SW 1271 (cell line): ENCODE data around the gene PARD3.

ENCODE experiments used
- DNase-seq, 2 experiments: peaks; one replicate each; lab custom pipeline; 2025; lab: John Stamatoyannopoulos, UW

Gene PARD3

DNA sequence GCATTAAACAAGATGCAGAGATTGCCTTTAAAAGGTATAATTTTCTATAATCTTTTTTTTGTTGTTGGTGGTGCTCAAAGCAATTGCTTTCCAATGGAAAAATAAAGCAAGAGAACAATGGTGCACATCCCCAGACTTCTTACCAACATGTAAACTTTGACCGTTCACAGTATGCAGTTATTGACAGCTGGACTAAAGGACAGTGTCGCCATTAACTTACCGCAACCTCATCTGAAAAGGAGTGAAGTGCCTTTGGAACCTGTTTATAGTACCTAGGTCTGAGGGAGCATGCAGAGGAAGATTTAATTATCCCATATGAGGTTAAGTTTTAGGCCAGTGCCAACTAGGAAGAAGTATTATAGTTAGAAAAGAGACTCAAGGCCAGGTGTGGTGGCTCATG, 654.5 kb downstream of the PARD3 start:
- DNase-seq, result no peak

DNA sequence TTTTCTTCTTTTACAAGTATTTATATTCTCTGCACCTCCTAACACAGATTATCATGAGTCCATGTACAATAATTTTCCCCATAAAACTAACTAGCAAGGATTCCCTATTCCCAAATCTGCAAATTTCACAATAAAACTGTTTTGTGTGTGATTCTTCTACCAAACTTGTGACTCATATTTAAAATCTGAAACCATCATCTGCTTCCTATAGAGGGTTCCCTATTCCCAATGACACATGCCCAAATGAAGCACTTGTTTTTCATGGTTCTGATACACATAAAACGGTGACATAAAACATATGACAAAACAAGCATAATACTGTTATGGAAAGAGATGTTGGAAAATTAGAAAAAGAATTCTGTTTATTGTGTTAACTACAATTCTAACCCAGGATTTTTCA, 657.6 kb downstream of the PARD3 start:
- no peak for DNase-seq

DNA sequence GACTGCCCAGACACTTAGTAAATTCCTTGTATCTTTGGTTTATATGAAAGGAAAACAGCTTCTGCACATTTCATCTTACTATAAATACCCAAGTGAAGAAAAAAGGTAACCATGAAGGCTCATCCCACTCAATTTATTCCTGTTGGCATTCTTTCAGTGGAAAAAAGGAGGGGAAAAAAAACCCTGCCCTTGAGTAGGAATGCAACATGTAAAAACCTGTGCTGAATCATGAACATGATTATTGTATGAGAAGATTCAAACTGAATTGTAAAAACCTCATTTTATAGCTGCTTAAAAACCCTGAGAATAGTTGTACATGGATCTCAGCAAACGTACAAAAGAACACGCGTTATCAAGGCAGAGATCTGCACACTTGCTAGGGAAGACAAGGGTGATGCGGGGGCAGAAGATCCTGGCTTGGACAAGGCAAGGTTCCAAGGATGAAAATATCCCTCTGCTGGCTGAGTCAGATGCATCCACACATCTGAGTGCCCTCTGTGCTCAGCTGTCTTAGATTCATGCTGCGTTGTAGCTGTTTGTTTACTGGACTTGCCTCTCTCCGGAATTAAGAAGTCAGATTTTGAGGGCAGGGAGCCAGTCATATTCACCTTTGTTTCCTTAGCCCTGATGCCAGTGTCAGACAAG, 658.2 kb downstream of the PARD3 start:
- DNase-seq, result no peak

DNA sequence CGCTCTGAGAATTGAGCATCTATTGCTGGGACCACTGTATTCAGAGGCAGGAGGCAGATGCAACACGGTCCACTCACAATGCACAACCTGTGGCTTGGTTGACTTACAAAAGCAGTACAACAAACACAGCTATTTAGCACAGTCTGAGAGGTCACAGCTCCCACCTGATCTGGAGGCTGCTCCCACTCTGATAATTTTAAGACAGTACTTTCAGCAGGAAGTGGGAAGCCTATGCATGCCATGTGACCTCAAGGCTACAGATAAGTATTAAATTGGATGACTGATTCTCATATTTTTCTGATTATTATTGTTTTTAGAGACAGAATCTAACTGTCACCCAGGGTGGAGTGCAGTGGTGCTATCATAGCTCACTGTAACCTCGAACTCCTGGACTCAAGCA, 659.3 kb downstream of the PARD3 start:
- DNase-seq, result no peak

DNA sequence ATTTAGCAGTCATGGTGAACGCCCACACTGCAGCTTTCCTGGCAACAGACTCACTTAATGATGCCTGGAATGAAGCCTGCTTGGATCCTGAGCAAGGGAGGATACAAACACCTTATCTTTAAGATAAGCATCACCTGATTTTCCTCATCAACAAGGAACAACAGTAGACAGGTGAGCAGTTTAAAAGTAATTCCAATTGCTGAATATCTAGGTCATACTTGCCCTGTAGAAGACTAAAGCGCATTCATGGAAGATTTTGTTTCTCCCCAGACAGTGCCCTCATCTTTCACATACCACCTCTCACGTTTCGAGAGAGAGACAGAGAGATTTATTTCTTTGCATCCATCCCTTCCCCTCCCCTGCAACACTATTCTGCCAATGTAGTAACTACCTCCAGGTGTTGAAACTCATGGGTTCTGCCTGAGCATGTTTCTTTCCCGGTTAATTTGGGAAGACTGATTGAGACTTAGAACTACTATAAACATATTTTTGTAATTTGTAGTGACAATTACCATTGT, 660.7 kb downstream of the PARD3 start:
- DNase-seq, result no peak

DNA sequence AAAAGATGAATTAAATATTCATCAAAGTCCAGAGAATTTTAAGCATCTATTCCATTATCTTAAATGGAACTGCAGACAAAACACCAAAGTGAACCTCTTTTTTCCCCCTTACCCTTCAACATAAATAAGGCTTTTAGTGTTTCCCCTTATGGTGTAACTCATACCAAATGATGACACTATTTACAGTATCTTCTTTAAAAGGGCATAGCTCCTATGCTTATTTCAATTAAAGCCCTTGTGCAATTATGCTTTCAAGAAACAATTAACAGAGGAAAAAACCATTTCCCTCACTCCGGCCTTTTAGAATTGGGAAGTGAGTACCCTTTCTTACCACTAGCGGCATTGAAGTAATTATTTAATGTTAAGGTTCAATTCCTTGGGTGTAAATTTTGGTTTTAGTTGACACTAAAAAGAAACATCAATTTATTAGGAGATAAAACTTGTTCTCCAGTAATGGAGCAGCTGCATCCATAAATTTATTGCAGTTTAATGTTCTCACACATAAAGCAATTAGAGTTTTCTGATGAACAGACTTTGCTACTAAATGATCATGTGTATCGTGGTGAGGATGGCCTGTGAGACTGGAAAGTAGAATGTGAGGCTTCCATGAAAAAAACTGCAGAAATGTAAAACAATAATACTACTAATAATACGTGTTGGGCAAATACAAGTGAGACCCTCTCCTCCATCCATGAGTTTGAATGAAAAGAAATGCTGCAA, 661.3 kb downstream of the PARD3 start:
- DNase-seq, result no peak

DNA sequence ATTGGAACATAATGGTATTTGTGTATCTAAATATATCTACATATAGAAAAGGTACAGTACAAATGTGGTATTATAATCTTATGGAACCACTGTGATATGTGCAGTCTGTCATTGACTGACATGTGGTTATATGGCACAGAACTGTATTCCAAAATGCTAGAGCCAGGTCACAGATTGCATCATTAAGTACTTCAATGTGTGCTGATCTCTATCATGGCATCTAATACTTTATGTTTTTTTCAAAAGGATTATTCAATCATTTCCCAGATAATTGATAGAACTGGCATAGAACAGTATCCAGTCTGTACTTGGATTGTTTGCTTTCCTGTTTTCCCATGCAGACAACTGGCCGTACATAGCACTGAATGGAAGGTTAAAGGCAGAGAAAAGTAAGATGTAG, 662.7 kb downstream of the PARD3 start:
- no peak for DNase-seq

DNA sequence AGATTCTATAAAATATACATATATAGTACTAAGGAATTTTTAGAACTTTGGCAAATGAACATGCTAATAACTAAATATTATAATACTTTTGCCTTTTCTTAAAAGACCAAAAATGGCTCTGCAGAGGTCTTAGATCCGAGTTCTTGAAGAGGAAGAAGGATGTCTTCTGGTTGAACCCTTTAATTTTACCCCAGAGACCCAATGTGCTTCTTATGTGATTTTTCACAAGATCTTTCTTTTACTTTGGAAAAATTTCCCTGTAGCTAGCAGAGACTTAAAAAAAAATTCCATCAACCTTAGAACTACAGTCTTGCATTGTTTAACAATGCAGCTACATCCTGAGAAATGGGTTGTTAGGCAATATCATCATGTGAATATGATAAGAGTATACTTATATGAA, 663.2 kb downstream of the PARD3 start:
- no peak for DNase-seq

DNA sequence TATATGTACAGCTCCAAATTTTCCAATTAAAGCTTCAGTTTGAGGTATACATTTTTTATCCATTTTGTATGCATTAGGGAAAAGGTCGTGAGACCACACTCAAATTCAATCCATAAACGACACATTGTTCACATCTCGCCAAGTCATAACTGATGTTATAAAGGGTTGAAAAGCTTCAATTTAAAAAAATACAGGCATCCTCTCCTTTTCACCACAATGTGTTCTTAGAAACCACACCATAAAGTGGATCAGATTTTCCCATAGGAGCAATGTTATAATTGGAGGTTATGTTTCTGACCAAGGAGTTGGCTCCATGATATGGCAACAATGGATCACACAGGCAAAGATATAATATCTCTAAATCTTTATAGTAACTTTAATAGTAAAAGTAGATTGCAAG, 663.6 kb downstream of the PARD3 start:
- DNase-seq, result no peak

DNA sequence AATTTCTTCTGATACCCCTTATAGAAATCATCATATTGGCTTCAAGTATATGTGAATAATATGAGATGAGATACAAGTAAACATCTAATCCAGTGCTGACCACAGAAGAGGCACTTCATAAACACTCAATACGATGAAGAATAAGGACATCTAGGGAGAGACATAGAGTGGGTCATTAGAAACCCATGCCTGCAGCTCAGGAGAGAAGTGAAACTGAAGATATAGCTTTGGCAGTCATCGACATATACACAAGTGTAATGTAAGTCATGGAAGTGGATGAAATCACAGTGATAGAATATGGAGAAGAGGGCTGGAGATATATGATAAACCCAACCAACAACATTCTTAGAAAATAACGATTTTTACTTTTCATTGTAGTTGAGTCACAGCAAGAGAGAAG, 665.0 kb downstream of the PARD3 start:
- no peak for DNase-seq

DNA sequence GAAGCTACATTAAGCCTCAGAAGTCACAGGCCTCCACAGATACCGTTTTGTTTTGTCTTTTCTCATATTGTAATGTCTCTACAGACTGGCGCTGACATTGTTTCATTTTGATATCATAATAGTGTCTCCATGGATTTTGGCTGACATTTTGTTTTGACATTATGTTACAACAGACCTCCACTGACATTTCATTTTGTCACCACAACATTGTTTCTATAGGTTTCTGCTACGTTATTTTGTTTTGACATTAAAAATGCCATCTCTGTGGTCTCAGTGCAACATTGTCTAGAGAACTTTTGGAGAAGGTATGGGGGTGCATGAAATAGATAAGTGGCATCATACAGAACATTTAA, 666.8 kb downstream of the PARD3 start:
- DNase-seq, result no peak

DNA sequence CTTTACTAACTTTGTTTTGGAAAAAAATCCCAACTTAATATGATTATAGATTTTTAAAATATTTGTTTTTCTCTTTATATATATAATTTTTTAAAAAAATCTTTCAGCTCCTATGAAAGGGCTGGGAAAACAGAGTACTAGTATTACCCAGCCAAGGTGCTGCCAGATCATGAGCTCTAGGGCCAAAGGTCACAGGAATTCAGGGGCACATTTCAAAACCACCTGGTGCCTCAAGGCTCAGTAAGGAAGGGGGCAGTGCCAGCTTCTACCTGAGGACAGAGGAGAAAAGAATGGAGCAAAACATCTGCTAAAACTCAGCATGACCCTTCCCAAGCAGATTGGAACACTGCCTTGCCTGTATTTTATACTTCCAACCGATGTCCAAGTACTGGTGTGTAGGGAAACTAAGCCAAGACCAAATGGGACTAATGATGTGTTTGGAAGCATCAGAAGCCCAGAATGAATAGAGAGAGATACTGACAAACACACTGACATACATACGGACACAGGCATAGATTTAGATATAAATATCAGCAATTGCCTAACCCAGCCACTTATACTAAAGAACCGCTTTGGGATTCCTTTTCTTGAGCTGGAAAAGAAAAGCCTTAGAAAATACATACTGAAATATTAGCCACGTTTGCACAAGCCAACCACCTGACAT, 667.3 kb downstream of the PARD3 start:
- no peak for DNase-seq

DNA sequence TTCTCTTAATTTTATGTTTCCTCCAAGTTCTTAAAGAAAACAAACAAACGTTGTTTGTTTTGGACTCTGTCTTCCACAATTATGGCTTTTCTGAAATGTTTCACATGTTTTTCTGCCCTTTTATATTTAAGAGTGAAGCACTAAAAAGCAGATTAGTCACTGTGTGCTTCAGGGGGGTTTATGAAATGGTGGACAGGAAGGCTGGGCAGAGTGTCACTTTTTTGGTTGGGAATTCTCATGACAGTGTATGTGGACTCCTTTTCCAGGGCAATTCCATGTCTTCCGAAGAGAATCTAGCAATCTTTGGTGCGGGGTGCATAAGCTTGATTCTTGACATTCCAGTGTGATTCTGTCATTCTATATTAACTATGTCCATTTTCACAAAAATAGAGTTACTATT, 669.4 kb downstream of the PARD3 start:
- DNase-seq, result no peak

DNA sequence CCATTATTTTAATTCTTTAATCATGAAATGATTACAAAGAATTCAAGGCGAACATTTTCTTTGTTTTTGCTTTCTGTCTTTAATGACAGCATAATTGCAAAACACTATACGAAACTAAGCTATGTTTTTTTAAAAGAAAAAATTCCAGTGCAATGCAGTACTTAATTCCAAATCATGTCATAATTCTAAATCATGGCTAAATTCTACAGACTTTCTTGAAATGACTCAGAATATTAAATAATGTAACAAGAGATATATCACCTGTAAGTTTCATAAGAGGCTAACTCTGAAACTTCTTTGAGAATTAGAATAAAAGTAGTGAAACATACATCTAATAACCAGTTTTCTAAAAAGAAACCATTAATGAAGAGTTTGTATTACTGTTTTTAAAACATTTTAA, 671.6 kb downstream of the PARD3 start:
- no peak for DNase-seq

DNA sequence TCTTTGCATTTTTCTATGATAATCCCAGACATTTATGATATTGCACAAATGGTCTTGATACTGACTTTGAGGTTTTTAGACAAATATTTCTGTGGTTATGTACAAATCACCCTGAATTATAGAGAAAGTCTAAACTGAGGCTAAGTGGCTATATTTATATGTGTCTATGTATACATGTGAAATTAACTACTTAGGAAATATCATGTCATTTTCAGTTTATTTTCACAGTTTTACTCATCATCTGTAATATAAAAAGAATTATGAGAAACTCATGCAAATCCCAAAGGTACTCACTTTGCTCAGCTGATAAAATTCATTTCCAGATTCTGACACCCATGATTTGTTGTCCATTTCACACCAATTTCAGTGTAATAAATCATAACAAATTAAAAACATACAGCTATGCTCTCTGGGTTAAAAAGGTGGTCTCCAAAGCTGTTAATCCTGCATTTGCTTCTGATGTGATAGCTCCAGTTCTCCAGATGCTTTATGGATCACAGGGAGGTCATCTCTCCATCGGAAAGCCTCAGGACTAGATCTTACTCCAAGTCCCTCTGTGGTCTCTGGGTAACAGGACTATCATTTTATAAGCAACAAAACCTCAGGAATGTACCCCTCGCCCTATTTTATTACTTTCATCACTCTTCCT, 673.9 kb downstream of the PARD3 start:
- no peak for DNase-seq

DNA sequence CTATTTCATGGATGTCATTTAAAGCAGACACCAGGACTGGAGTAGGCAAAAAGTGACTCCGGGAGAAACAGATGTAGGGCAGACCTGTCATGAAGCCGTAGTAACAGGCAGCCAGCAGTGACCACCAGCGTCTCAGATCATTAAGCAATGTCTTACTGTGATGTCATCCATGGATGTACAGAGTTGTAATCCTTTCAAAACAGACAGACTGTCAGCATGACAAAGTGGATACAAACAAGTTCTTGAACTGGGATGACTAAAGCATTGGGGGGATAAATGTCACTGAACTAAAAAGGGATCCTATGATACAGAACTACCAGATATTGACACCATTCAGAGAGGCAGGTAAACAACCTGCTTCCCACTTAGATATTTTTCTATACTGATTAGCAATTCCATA, 675.5 kb downstream of the PARD3 start:
- no peak for DNase-seq

DNA sequence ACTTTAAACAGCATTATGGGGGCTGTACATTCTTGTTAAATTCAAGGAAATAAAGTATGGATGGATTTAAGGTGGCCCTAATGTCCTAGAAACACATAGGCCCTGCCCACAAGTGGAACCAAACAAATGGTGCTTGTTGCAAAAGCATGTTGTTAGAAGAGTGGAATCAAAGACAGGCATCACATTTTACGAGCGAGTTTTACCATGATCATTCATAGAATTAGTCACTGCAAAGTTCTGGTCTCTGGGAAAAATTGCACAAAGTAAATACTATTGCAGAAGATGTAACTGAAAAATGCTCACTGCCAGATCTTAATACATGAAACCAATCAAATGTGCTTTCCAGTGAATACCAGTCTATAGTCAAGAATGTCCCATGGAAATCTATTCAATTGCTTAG, 677.1 kb downstream of the PARD3 start:
- no peak for DNase-seq

DNA sequence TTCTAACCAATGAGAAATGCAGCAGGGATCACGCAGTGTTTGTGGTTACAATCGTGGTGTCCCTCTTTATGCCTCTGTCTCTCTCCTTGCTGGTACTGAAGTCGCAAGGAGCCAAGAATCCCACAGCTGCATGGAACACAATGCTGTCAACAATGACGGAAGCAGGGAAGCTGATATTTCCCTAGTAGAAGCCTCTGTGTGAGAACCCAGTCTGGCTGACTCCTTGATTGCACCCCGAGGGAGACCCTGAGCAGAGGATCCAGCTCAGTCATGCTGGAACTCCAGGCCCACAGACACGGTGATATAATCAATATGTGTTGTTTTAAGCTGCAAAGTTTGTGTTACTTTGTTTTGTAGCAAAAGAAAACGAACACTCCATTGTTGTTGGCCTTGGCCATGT, 677.9 kb downstream of the PARD3 start:
- DNase-seq, result no peak

DNA sequence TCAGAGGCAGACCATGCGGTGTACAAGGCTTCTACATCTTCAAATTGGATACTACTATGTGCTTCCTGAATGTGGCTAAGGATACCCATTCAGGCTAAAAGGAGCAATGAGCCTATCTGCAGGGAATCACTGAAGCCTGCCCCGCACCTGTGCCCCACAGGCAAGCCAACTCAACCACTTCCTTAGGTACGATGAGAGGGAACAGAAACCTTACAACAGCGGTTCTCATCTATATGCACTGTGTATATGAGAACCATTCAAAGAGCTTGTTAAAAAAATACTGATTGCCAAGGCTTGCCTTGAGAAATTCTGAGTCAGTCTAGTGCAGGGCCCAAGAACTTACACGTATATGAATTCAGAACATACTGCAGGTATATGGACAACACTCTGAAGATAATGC, 679.6 kb downstream of the PARD3 start:
- DNase-seq, result no peak

DNA sequence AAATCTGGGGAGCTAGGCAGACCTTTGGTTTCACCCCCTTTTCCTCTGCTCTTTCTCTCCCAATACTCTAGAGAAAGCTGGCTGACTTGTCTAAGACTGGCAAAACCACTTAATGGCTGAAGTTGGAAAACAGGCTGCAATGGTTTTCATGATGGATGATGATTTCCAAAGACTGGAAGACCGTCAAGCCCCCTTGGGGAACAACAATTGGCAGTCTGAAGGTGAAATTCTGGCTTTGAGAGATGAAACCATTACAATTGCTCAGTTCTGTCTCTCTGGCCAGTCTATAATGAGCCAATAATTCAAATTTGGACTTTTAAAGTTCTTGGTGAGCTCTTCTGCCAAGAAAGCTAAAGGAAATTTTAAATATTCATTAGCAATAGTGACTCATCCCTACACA, 680.5 kb downstream of the PARD3 start:
- DNase-seq, result no peak

DNA sequence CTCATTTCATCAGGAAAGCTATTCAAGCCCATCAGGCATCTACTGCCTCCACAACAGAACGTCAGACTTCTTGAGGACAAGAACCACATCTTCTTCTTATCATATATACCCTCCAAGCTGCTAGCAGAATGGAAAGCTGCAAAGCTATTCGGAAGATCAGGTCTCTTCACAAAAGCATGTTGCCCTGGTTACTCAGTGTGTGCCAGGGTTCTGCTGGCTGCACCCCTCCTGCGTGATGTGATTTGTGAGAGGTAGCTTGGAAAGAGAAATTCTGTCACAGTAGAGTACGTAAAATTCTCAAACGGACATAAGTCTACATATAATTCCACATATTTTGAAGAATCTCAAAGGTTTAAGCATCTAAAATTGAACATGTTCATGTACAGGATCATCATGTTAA, 681.7 kb downstream of the PARD3 start:
- DNase-seq, result no peak

DNA sequence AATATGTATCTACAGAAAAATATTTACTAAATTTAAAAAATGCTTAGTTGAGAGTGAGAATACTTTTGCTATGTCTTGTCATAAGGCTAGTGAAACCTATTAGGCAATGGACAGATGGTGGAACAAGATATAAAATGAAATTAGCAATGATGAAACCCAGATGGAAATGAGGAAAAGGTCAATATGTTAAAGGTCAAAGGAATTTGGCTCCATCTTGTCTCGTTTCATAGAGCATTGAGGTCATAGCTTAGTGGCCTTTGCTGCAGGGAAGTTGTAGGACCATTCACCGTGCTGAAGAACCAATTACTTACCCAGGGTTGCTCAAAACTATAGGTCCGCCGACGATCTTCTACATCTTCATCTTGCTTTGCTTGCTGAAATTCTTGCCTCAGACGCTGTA, 683.9 kb downstream of the PARD3 start:
- DNase-seq, result no peak

DNA sequence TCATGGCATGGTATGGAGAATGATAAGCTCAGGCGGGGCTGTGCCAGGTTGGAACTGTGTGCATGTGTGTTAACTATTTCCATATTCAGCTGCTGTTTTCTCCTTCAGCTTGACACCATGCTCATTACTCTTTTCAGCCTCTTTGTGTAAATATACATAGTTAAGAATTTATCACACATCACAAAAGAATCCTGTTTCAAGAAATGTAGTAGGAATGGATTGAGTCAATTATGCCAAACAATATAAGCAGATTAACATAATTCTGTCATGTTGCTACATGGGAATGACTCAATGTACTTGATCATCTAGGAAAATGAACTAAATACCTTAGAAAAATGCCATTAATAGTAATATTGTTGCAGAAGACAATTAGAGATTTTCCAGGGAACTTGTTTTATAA, 687.4 kb downstream of the PARD3 start:
- no peak for DNase-seq
